PC-3 (cell line): ENCODE data around the gene GOLT1A.

Experiments
- EZH2phosphoT487 ChIP-seq: fragments of 300-600 bp; sonication (generic); IDR thresholded peaks from 2 replicates; pipeline ENCODE4 v1.6.1; 2018; ENCODE audit warnings: mild to moderate bottlenecking, antibody characterized with exemption, low read length, borderline replicate concordance
- TF ChIP-seq, protein P1 (sequence below): fragments of 300-600 bp; sonication (generic); conservative IDR thresholded peaks from 2 replicates; pipeline ENCODE4 v1.5.1; 2017; ENCODE audit warnings: antibody characterized with exemption, low read depth, mild to moderate bottlenecking, low read length

DNA sequence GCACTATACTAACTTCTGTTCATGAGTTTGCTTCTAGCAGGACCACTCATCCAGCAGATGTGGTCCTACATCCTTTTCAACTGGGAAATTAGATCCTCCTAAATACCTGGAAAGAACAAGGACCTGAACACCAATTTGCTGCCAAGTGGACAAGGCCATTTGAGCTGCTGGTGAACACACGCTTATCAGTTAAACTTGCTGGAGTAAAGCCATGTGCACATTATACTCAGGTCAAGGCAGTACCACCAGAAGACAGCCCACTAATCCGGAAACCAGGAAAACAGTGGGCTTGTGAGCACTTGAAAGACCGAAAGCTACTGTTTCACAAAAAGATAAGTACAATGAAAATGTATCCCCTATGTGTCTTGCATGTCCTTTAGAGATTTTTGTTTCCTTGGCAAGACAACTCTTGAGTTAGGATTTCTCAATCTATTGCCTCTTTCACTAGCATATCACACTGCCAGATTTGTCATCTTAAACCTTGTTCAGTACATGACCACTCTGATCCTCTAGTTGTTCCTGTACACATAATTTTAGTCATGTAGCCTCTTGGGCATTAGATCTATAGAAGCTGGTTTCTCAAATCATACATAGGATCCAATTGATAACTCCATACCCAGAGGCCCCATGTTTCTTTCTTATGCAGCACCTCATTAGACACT is 43.2 kb downstream of the GOLT1A start:
- TF ChIP-seq, protein P1, sequence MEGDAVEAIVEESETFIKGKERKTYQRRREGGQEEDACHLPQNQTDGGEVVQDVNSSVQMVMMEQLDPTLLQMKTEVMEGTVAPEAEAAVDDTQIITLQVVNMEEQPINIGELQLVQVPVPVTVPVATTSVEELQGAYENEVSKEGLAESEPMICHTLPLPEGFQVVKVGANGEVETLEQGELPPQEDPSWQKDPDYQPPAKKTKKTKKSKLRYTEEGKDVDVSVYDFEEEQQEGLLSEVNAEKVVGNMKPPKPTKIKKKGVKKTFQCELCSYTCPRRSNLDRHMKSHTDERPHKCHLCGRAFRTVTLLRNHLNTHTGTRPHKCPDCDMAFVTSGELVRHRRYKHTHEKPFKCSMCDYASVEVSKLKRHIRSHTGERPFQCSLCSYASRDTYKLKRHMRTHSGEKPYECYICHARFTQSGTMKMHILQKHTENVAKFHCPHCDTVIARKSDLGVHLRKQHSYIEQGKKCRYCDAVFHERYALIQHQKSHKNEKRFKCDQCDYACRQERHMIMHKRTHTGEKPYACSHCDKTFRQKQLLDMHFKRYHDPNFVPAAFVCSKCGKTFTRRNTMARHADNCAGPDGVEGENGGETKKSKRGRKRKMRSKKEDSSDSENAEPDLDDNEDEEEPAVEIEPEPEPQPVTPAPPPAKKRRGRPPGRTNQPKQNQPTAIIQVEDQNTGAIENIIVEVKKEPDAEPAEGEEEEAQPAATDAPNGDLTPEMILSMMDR = no peak
- no peak for TF ChIP-seq EZH2phosphoT487
